Lower lobe of right lung (tissue), 2 donors: Measurements from ENCODE around the gene CRTC1. TPM values are rescaled to one million over a fixed set of nuclear protein-coding genes. Genes with fewer than 3 reads are reported as not detected.

Source experiments
- ATAC-seq, 2 donors: fragments of 200-7000 bp; cut with Tn5 transposase; one replicate each; pipeline ENCODE4 v1.9.1; 2020 to 2022; ENCODE audit warnings: mild to moderate bottlenecking in 2 of 2, moderate library complexity in 2 of 2
- DNase-seq: peaks from one replicate; pipeline ENCODE4 v3.0.0-alpha.2; 2020
- H3K27ac ChIP-seq: fragments of 200-600 bp; one replicate; pipeline ENCODE4 v1.8.0; 2022
- H3K27me3 ChIP-seq: fragments of 200-600 bp; one replicate; pipeline ENCODE4 v1.8.0; 2022; ENCODE audit warnings: low read depth
- H3K36me3 ChIP-seq: fragments of 200-600 bp; one replicate; pipeline ENCODE4 v1.8.0; 2022; ENCODE audit warnings: mild to moderate bottlenecking
- H3K4me1 ChIP-seq: fragments of 200-600 bp; one replicate; pipeline ENCODE4 v1.8.0; 2022
- H3K4me3 ChIP-seq: fragments of 200-600 bp; one replicate; pipeline ENCODE4 v1.8.0; 2022; ENCODE audit warnings: mild to moderate bottlenecking
- H3K9me3 ChIP-seq: fragments of 200-600 bp; one replicate; pipeline ENCODE4 v1.8.0; 2022
- intact Hi-C: fragments of 100-400 bp; cut with DNase I; formaldehyde crosslinking; loops from one replicate; pipeline ENCODE4 v1.11.0; 2022
- total RNA-seq: library from RNA; stranded (reverse); fragmentation: NEBNext Ultra II Directional; extraction: Animal tissue kit (Norgen Biotek cat#: 25700); gene quantifications from one replicate; pipeline ENCODE4 v1.2.1, GENCODE V29; 2021
- TF ChIP-seq, protein P1 (sequence below): fragments of 200-600 bp; IDR thresholded peaks from one replicate; pipeline ENCODE4 v1.8.0; 2022; ENCODE audit warnings: antibody characterized with exemption, mild to moderate bottlenecking
- donor health status: DM: no; HTN: yes; CAD: no; lungs with severe emphysema.

Gene CRTC1
- total RNA-seq, 1 donor from 2014 or later, result 16.2 TPM

- intact Hi-C loops, result no loop called here
- no peak for ATAC-seq
- peaks cover 9% of the 10 kb centered on the region for H3K4me1 ChIP-seq
- no peak overlapping the region for H3K4me3 ChIP-seq
- no peak for DNase-seq
- H3K27me3 ChIP-seq, result peaks cover 8% of the 10 kb centered on the region
- TF ChIP-seq, protein P1, sequence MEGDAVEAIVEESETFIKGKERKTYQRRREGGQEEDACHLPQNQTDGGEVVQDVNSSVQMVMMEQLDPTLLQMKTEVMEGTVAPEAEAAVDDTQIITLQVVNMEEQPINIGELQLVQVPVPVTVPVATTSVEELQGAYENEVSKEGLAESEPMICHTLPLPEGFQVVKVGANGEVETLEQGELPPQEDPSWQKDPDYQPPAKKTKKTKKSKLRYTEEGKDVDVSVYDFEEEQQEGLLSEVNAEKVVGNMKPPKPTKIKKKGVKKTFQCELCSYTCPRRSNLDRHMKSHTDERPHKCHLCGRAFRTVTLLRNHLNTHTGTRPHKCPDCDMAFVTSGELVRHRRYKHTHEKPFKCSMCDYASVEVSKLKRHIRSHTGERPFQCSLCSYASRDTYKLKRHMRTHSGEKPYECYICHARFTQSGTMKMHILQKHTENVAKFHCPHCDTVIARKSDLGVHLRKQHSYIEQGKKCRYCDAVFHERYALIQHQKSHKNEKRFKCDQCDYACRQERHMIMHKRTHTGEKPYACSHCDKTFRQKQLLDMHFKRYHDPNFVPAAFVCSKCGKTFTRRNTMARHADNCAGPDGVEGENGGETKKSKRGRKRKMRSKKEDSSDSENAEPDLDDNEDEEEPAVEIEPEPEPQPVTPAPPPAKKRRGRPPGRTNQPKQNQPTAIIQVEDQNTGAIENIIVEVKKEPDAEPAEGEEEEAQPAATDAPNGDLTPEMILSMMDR, result no peak
- no peaks in the 10 kb centered on the region for H3K36me3 ChIP-seq
- H3K9me3 ChIP-seq, result no peaks in the 10 kb centered on the region
- H3K27ac ChIP-seq, result no peak overlapping the region
Measured at GRCh38 chr19:18781047-18781600, 97.6 kb downstream of the CRTC1 start.

GRCh38 chr19:18781885-18782527, 98.5 kb downstream of the CRTC1 start:
- intact Hi-C loops, result no loop called here
- peaks cover 16% of the 10 kb centered on the region for H3K27me3 ChIP-seq
- no peak for ATAC-seq

DNA sequence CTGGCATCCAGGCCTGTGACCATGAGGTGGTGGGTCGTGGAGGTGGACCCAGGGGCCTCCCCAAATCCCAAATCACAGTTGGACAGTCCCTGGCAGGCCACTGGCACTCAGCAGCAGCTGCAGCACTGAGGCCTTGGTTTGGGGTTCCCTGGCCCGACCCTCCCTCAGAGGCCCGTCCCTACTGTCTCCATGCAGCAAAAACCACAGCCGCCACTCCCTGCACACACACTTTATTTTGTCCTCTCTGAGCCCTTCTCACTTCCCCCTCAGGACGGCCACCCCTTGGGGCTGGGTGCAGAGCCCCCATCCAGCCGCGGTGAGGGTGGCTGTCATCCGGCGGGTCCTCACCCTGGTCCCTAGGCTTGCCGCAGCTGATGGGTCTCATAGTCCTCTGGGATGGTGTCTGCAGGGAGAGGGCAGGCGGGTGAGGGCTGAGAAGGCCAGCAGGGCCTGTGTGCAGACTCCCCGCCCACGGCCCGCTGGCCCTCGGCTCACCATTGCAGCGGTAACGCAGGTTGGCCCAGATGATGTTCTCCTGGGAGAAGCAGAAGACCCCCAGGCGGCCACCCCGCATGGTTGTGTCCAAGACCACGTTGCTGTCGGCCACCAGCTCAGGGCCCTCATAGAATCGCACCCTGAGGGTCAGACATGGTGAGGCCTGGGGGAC, 99.2 kb downstream of the CRTC1 start:
- Histone ChIP-seq H3K9me3 (no peaks in the 10 kb centered on the region), H3K27me3 (peaks cover 23% of the 10 kb centered on the region), H3K4me1 (peaks cover 12% of the 10 kb centered on the region), H3K36me3 (no peaks in the 10 kb centered on the region), H3K27ac (no peak overlapping the region), H3K4me3 (no peak overlapping the region)
- ATAC-seq (no peak), DNase-seq (no peak)
- intact Hi-C loops, result no loop called here
- TF ChIP-seq, protein P1, result no peak

More at GRCh38 chr19:18781885-18782527, 98.5 kb downstream of the CRTC1 start:
- Histone ChIP-seq H3K27ac (no peak overlapping the region), H3K9me3 (no peaks in the 10 kb centered on the region), H3K36me3 (no peaks in the 10 kb centered on the region), H3K4me1 (peaks cover 9% of the 10 kb centered on the region), H3K4me3 (no peak overlapping the region)
- TF ChIP-seq, protein P1, result no peak
- no peak for DNase-seq

GRCh38 chr19:18783958-18784785, 100.7 kb downstream of the CRTC1 start:
- Histone ChIP-seq H3K36me3 (no peaks in the 10 kb centered on the region), H3K27ac (no peak overlapping the region), H3K4me1 (peaks cover 27% of the 10 kb centered on the region), H3K4me3 (no peak overlapping the region), H3K27me3 (peaks cover 38% of the 10 kb centered on the region), H3K9me3 (no peaks in the 10 kb centered on the region)
- TF ChIP-seq, protein P1, result no peak
- ATAC-seq, result no peak
- DNase-seq, result no peak
- intact Hi-C loops, result no loop called here

GRCh38 chr19:18784786-18785120, 101.3 kb downstream of the CRTC1 start:
- intact Hi-C loops, result no loop called here
- peaks cover 44% of the 10 kb centered on the region for H3K27me3 ChIP-seq
- H3K4me3 ChIP-seq, result no peak overlapping the region

More at GRCh38 chr19:18784786-18785120, 101.3 kb downstream of the CRTC1 start:
- TF ChIP-seq, protein P1, result no peak
- Histone ChIP-seq H3K4me1 (peaks cover 32% of the 10 kb centered on the region), H3K27ac (no peak overlapping the region), H3K9me3 (no peaks in the 10 kb centered on the region), H3K36me3 (no peaks in the 10 kb centered on the region)
- ATAC-seq (no peak), DNase-seq (no peak)
